ENCODE data around the gene ANTKMT. TPM values are rescaled to one million over a fixed set of nuclear protein-coding genes. Genes with fewer than 3 reads are reported as not detected.
"Not testable (repeated sequence)": the region's sequence is repeated elsewhere in the genome, so short reads cannot be mapped to it uniquely, and the experiment has no call there.

ANTKMT gene
- total RNA-seq, 3 donors from 2014 or later, result 29.9 to 35.7 (median 30.4) TPM

DNA sequence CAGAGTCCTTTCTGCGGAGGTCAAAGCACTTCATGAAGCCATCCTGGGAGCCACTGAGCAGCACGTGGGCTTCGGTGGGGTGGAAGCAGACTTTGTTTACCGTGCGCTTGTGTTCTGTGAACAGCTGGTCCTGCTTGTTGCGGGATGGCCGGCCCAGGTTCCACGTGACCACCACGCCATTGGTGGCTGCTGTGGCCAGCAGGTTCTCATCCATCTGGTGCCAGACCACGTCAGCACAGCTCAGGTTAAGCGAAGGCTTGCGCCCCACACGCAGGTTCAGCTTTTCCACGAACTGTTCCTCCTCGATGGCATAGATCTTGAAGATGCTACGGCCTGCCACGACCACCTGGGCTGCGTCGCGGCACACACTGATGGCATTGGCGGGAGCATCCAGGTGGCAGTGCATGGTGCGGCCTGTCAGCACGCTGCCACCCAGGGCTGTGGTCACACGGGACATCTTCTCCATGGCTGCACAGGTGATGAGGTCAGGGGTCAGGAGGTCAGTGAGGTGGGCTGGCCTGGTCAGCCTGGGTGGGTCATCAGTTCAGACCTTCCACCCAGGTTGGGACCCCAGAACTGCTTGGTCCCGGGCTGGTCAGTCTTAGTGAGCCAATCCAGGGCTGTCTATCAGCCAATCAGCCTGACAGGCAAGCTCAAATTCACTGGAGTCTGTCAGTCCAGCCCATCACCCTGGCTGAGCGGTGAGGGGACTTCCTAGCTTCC is 31.6 kb upstream of the ANTKMT start:
- TF ChIP-seq, protein P1, sequence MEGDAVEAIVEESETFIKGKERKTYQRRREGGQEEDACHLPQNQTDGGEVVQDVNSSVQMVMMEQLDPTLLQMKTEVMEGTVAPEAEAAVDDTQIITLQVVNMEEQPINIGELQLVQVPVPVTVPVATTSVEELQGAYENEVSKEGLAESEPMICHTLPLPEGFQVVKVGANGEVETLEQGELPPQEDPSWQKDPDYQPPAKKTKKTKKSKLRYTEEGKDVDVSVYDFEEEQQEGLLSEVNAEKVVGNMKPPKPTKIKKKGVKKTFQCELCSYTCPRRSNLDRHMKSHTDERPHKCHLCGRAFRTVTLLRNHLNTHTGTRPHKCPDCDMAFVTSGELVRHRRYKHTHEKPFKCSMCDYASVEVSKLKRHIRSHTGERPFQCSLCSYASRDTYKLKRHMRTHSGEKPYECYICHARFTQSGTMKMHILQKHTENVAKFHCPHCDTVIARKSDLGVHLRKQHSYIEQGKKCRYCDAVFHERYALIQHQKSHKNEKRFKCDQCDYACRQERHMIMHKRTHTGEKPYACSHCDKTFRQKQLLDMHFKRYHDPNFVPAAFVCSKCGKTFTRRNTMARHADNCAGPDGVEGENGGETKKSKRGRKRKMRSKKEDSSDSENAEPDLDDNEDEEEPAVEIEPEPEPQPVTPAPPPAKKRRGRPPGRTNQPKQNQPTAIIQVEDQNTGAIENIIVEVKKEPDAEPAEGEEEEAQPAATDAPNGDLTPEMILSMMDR (IDR thresholded peaks at IDR 0.05), result no peak
- TF ChIP-seq POLR2A (IDR thresholded peaks at IDR 0.05) (no peak), POLR2AphosphoS5 (IDR thresholded peaks at IDR 0.05) (no peak)
- no peak for DNase-seq (ENCODE audit: low spot score in 2 of 2)
- no peaks in the 10 kb centered on the region for H3K9me3 ChIP-seq
- H3K4me3 ChIP-seq, result peak overlapping the region; percentile 85 to 98 (median 92)
- H3K27me3 ChIP-seq, result peaks cover 8 to 18% of the 10 kb centered on the region in 2 donors
- intact Hi-C loops (cut with DNase I; ENCODE audit: low total_unique reads), result no loop called here
- H3K36me3 ChIP-seq, result no peaks in the 10 kb centered on the region
- H3K4me1 ChIP-seq, result peaks cover 24 to 34% of the 10 kb centered on the region in 2 donors
- H3K27ac ChIP-seq, result peak overlapping the region; percentile 88 to 91

DNA sequence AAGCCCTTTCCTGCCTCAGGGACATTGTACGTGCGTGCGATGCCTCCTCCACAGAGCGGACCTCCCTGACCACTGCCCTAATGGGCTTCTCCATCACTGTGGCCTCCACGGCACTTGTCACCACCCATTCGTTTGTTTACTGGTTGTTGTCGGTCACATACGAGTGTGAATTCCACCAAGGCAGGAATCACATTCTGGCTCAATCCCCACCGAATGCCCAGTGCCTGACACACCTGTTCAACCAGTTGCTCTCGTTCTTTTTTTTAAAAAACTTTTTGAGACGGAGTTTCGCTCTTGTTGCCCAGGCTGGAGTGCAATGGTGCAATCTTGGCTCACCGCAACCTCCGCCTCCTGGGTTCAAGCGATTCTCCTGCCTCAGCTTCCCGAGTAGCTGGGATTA is 29.7 kb upstream of the ANTKMT start:
- H3K9me3 ChIP-seq; H3K36me3 ChIP-seq; intact Hi-C loops (cut with DNase I; ENCODE audit: low total_unique reads); H3K4me3 ChIP-seq: not testable (repeated sequence)
- H3K27ac ChIP-seq, result peak overlapping the region; percentile 88 to 91
- peak in 1 of 2 donors; percentile 60 for DNase-seq (ENCODE audit: low spot score in 2 of 2)
- peaks cover 24 to 29% of the 10 kb centered on the region in 2 donors for H3K4me1 ChIP-seq
- H3K27me3 ChIP-seq, result peaks cover 15 to 34% of the 10 kb centered on the region in 2 donors

DNA sequence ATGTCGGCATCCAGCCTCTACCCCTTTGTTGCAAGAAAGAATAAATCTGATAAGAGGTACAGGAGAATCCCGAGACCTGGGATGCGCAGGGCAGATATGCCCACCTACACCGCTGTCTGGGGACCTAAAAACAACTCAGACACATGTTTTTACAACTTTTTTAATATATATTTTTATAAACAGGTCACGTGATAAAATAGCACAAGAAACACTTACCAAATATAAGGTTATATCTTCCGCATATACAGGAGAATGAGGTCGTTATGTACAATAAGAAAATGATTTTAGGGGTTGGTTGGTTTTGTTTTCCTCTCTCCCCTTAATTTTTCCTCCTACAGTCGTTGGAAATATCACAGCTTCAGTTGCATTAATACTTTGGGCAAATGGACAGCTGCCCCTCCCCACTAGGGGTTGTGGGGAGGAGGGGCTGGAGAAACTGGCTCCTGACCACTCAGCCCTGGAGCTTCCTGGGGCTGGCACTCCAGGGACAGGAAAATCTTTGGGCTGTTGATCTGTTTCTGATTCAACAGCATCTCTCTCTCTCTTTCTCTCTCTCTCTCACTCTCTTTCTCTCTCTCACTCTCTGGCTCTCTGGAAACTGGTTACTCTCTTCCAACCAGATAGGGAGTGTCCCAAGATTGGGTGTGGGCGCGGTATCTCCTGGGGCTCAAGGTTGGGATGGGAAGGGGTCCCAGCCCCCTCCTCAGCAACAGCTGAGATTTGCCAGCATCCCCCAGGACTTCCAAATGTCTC is 28.4 kb upstream of the ANTKMT start:
- peaks cover 15 to 39% of the 10 kb centered on the region in 2 donors for H3K27me3 ChIP-seq

DNA sequence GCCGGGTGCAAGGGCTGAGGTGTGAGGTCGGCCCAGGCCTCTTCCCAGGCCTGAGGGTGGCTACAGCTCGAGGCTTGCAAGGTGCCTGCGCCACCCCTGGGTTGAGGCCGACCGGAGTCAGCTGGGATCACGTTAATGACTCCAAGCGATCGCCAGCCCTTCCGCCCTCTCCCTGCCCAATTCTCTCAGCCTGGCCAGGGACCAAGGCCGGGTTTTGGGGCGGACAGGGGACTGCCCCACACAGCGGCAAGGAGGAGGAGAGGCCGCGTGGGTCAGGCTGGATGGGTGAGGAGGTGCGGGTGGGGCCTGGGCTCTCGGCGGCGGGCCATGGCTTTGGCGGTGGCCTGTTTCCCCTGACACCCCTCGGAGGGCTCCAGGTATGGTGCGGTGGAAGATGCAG is 27.6 kb upstream of the ANTKMT start:
- intact Hi-C loops (cut with DNase I; ENCODE audit: low total_unique reads), result no loop called here

More for the DNA sequence above, 28.4 kb upstream of the ANTKMT start:
- Histone ChIP-seq H3K4me3 (no peak overlapping the region), H3K4me1 (peaks cover 24 to 29% of the 10 kb centered on the region in 2 donors), H3K36me3 (no peaks in the 10 kb centered on the region), H3K9me3 (no peaks in the 10 kb centered on the region), H3K27ac (no peak overlapping the region)
- TF ChIP-seq POLR2A (IDR thresholded peaks at IDR 0.05) (no peak), POLR2AphosphoS5 (IDR thresholded peaks at IDR 0.05) (no peak)
- TF ChIP-seq, protein P1 (IDR thresholded peaks at IDR 0.05), result no peak
- no peak for DNase-seq (ENCODE audit: low spot score in 2 of 2)
- intact Hi-C loops (cut with DNase I; ENCODE audit: low total_unique reads), result no loop called here

DNA sequence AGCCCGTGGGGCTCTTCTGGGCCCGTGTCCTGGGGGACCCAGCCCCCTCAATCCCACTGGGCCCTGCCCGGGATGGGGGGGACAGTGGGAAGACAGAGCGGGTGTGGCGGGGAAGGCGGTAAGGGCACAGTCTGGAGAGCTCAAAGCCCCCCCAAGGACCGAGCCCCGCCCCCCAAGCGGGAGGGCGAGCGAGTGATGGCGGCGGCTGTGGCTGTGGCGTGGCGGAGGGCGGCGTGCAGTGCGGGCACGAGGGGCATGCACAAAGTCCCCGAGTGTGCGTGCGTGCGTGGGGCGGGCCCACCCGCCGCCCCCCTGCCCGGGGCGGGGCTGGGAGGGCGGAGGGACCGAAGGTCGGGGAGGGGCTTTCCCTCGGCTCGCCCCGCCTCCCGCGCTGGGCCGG is 27.2 kb upstream of the ANTKMT start:
- intact Hi-C loops (cut with DNase I; ENCODE audit: low total_unique reads), result no loop called here
- Histone ChIP-seq H3K27ac (peak overlapping the region in 1 of 2 donors; percentile 19), H3K9me3 (no peaks in the 10 kb centered on the region), H3K4me3 (peak overlapping the region in 2 of 3 donors; percentile 51 to 68), H3K27me3 (peaks cover 15 to 39% of the 10 kb centered on the region in 2 donors), H3K4me1 (peaks cover 24 to 29% of the 10 kb centered on the region in 2 donors), H3K36me3 (no peaks in the 10 kb centered on the region)
- no peak for DNase-seq (ENCODE audit: low spot score in 2 of 2)
- TF ChIP-seq POLR2AphosphoS5 (IDR thresholded peaks at IDR 0.05) (no peak), POLR2A (IDR thresholded peaks at IDR 0.05) (no peak)
- TF ChIP-seq, protein P1 (IDR thresholded peaks at IDR 0.05), result no peak

More for the DNA sequence above, 27.6 kb upstream of the ANTKMT start:
- no peaks in the 10 kb centered on the region for H3K9me3 ChIP-seq
- peaks cover 15 to 39% of the 10 kb centered on the region in 2 donors for H3K27me3 ChIP-seq
- TF ChIP-seq POLR2AphosphoS5 (IDR thresholded peaks at IDR 0.05) (no peak), POLR2A (IDR thresholded peaks at IDR 0.05) (no peak)
- TF ChIP-seq, protein P1 (IDR thresholded peaks at IDR 0.05), result no peak
- no peaks in the 10 kb centered on the region for H3K36me3 ChIP-seq
- peaks cover 24 to 29% of the 10 kb centered on the region in 2 donors for H3K4me1 ChIP-seq
- DNase-seq (ENCODE audit: low spot score in 2 of 2), result no peak
- H3K4me3 ChIP-seq, result peak overlapping the region in 1 of 3 donors; percentile 68
- peak overlapping the region in 1 of 2 donors; percentile 19 for H3K27ac ChIP-seq

All from breast epithelium (tissue), 4 donors.